Esophagus squamous epithelium (tissue), 5 donors: ENCODE measurements around the gene DOK1. TPM values are rescaled to one million over a fixed set of nuclear protein-coding genes. Genes with fewer than 3 reads are reported as not detected.

ENCODE experiments used
- DNase-seq: peaks from one replicate; lab custom pipeline; 2025; lab: John Stamatoyannopoulos, UW
- H3K27ac ChIP-seq, 4 donors: fragments of 200-600 bp; sonication (generic); one replicate each; pipeline ENCODE4 v1.5.1; 2016 to 2019; ENCODE audit warnings: mild to moderate bottlenecking in 1 of 4
- H3K27me3 ChIP-seq, 4 donors: fragments of 200-600 bp; sonication (generic); 1 replicate in 3 of 4; 2 replicates in 1 of 4; pipeline versions ENCODE4 v1.5.1 to v1.6.0; 2017 to 2021; ENCODE audit warnings: antibody characterized with exemption in 1 of 4
- H3K36me3 ChIP-seq, 3 donors: fragments of 200-600 bp; sonication (generic); one replicate each; pipeline ENCODE4 v1.5.1; 2016 to 2019
- H3K4me1 ChIP-seq, 3 donors: fragments of 200-600 bp; sonication (generic); one replicate each; pipeline ENCODE4 v1.5.1; 2017 to 2019
- H3K4me3 ChIP-seq, 4 donors: fragments of 200-600 bp; sonication (generic); 1 replicate in 3 of 4; 2 replicates in 1 of 4; pipeline ENCODE4 v1.5.1; 2016 to 2019; ENCODE audit warnings: mild to moderate bottlenecking in 2 of 4, moderate library complexity in 1 of 4
- H3K9me3 ChIP-seq, 3 donors: fragments of 200-600 bp; sonication (generic); one replicate each; pipeline ENCODE4 v1.5.1; 2016 to 2019
- POLR2A ChIP-seq, 4 donors: fragments of 450-650 bp; IDR thresholded peaks; one replicate each; pipeline ENCODE4 v1.6.1; 2017; ENCODE audit warnings: antibody characterized with exemption in 4 of 4, mild to moderate bottlenecking in 4 of 4, moderate library complexity in 3 of 4
- WGBS, 2 donors: methylation state at CpG; one replicate each; pipeline ENCODE4 v1.1.5; 2018; 5-methylcytosine and 5-hydroxymethylcytosine counted together
- intact Hi-C: fragments of 100-400 bp; cut with DNase I; formaldehyde crosslinking; loops from one replicate; pipeline ENCODE4 v1.15.0; 2022
- total RNA-seq, 4 donors: library from RNA; depleted of rRNA; stranded (reverse); fragments of >200 nt; gene quantifications; one replicate each; pipeline ENCODE4 v1.1.0, GENCODE V29; 2016
- TF ChIP-seq, protein P1 (sequence below), 6 experiments: fragments of 450-650 bp in 4 of 6; fragments of 200-600 bp in 2 of 6; sonication (generic) in 2 of 6; IDR thresholded peaks; one replicate each; pipeline ENCODE4 v1.5.1; 2016 to 2019; ENCODE audit warnings: antibody characterized with exemption in 6 of 6, mild to moderate bottlenecking in 4 of 6, moderate library complexity in 4 of 6
- donor health status: DM: yes; HTN: yes; CAD: no.

Gene DOK1
- total RNA-seq, 4 donors from 2014 or later, result 0.88 to 6.7 (median 3.0) TPM; not detected in 1

DNA sequence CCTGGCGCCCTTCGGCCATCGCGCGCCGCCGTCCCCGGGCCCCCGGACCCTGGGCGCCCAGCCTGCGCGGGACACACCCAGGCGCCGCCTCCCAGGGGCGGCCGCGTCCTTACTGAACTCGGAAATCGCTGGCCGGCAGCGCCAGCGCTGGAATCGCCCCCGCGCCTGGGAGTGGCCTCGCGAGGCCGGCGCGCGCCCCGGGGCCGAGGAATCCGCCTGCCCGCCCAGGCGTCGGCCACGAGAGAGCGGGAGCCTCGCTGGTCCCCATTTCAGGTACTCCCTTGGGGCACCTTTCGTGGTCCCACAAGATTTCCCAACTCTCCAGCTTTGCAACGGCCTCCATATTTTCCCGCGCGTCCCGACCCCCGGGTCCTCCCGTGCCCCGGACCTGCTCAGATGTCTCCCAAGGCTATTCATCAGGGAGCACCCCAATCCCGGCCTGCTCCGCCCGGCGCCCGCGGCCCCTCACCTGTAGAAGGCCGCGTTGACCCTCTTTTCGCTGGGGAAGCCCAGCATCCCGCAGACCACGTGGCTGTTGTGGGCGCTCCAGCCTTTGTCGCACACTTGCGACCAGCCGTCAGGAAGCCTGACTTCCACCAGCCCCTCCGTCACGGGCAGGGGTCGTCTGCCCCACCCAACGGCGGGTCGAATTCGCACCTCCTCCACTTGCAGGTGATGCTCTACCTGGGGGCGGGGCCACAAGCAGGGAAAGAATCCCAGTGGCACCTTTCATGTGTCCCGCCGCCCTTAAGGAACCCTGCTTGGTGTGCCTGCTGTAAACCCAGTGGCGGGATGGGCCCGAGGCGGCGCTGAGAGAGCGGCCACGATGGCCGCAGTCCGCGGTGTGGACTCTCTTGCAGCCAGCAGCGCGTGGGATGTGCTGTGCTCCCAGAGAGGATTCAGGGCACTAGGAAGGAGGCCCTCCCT is 5.4 kb upstream of the DOK1 start:
- DNase-seq, result no peak

GRCh38 chr2:74550231-74550630 is 4.3 kb upstream of the DOK1 start:
- TF ChIP-seq POLR2A (IDR thresholded peaks at IDR 0.05), result no peak
- TF ChIP-seq, protein P1, sequence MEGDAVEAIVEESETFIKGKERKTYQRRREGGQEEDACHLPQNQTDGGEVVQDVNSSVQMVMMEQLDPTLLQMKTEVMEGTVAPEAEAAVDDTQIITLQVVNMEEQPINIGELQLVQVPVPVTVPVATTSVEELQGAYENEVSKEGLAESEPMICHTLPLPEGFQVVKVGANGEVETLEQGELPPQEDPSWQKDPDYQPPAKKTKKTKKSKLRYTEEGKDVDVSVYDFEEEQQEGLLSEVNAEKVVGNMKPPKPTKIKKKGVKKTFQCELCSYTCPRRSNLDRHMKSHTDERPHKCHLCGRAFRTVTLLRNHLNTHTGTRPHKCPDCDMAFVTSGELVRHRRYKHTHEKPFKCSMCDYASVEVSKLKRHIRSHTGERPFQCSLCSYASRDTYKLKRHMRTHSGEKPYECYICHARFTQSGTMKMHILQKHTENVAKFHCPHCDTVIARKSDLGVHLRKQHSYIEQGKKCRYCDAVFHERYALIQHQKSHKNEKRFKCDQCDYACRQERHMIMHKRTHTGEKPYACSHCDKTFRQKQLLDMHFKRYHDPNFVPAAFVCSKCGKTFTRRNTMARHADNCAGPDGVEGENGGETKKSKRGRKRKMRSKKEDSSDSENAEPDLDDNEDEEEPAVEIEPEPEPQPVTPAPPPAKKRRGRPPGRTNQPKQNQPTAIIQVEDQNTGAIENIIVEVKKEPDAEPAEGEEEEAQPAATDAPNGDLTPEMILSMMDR (IDR thresholded peaks at IDR 0.05), result no peak
- 90 to 93% methylated on average over 3 to 7 of the region's 7 CpGs for WGBS, 2 donors
- intact Hi-C loops, result no loop called here
- H3K9me3 ChIP-seq, result no peaks in the 10 kb centered on the region
- no peaks in the 10 kb centered on the region for H3K36me3 ChIP-seq
- no peak for DNase-seq
- H3K4me3 ChIP-seq, result no peak overlapping the region
- H3K27ac ChIP-seq, result no peak overlapping the region
- H3K27me3 ChIP-seq, result peaks cover 0 to 49% (median 0%) of the 10 kb centered on the region in 4 donors
- H3K4me1 ChIP-seq, result peaks cover 14 to 47% (median 22%) of the 10 kb centered on the region in 3 donors

More for the DNA sequence above, 5.4 kb upstream of the DOK1 start:
- Histone ChIP-seq H3K9me3 (no peaks in the 10 kb centered on the region), H3K4me1 (peaks cover 14 to 36% (median 21%) of the 10 kb centered on the region in 3 donors), H3K4me3 (peak overlapping the region; percentile 45 to 70 (median 57)), H3K27ac (peak overlapping the region; percentile 49 to 78 (median 58)), H3K36me3 (no peaks in the 10 kb centered on the region), H3K27me3 (peaks cover 0 to 38% (median 0%) of the 10 kb centered on the region in 4 donors)
- intact Hi-C loops, result no loop called here
- 0 to 7% methylated on average over 10 to 24 of the region's 85 CpGs for WGBS, 2 donors
- peak in 1 of 4 donors; percentile 19 for TF ChIP-seq POLR2A (IDR thresholded peaks at IDR 0.05)
- TF ChIP-seq, protein P1 (IDR thresholded peaks at IDR 0.05), result no peak

- intact Hi-C loops, result no loop called here
- no peak for TF ChIP-seq POLR2A (IDR thresholded peaks at IDR 0.05)
- TF ChIP-seq, protein P1 (IDR thresholded peaks at IDR 0.05), result no peak
- Histone ChIP-seq H3K27ac (no peak overlapping the region), H3K4me1 (peaks cover 14 to 55% (median 26%) of the 10 kb centered on the region in 3 donors), H3K9me3 (no peaks in the 10 kb centered on the region), H3K4me3 (no peak overlapping the region), H3K27me3 (peaks cover 0 to 57% (median 0%) of the 10 kb centered on the region in 4 donors), H3K36me3 (peaks cover 0 to 5% (median 0%) of the 10 kb centered on the region in 3 donors)
- no peak for DNase-seq
Observed at GRCh38 chr2:74551530-74551929, 3.0 kb upstream of the DOK1 start.

DNA sequence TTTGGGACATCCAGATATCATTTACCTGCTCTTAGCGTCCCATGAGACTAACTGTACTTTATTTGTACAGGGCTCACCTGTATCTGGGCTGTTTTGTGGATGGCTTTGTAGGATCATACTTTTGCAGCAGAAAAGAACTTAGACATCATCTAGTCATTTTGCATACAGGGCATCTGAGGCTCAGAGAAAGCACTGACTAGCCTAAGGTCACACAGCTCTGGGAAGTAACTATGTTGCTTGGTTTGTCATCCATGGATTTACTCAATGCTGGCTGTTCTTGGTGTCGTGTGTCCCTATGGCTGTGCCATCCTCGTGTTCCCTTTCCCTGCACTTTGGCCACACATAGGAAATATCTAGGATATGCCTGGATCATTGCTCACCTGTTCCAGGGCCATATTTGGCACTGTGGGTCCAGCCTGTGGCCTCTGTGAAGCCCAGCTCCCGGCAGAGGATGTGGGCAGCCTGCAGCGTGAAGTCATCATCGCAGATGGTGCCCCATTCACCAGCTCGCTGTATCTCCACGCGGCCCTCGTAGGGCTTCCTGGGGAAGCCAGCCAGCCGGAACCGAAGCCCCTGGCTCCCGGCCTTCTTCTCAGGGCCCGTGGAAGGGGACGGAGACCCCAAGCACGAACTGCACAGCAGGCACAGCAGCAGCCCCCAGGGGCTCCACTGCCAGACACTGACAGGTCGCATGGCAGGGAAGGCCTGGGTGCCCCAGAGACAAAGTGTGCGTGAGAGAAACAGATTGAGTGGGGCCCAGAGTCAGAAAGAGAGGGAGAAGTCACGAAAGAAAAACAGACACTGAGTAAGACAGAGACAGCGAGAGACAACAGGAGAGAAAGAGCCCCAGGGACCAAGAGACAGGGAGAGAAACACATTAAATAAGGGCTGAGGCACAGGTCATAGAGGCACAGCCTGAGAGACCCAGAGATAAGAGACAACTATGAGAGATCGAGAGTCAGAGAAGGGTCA is 2.3 kb upstream of the DOK1 start:
- Histone ChIP-seq H3K27me3 (peaks cover 0 to 57% (median 0%) of the 10 kb centered on the region in 4 donors), H3K4me3 (no peak overlapping the region), H3K27ac (no peak overlapping the region), H3K9me3 (no peaks in the 10 kb centered on the region), H3K4me1 (peaks cover 14 to 55% (median 26%) of the 10 kb centered on the region in 3 donors), H3K36me3 (peaks cover 0 to 8% (median 0%) of the 10 kb centered on the region in 3 donors)
- TF ChIP-seq POLR2A (IDR thresholded peaks at IDR 0.05), result no peak
- TF ChIP-seq, protein P1 (IDR thresholded peaks at IDR 0.05), result no peak
- DNase-seq, result no peak
- 74 to 88% methylated on average over 8 to 14 of the region's 21 CpGs for WGBS, 2 donors
- intact Hi-C loops, result no loop called here
